Body of pancreas (tissue), 4 donors: ENCODE measurements around the gene PYCARD. TPM values are rescaled to one million over a fixed set of nuclear protein-coding genes. Genes with fewer than 3 reads are reported as not detected.
"Not testable (repeated sequence)": the region's sequence is repeated elsewhere in the genome, so short reads cannot be mapped to it uniquely, and the experiment has no call there.

Experiments used
- ATAC-seq: fragments of 150-250 bp; one replicate; pipeline ENCODE4 v1.9.1; 2016
- DNase-seq, 4 donors: peaks; one replicate each; pipeline ENCODE4 v3.0.0-alpha.2; 2019
- H3K27ac ChIP-seq, 4 donors: fragments of 200-600 bp; sonication (generic); 1 replicate in 3 of 4; 2 replicates in 1 of 4; pipeline versions ENCODE4 v1.5.1 to v1.6.1; 2016 to 2019; ENCODE audit warnings: mild to moderate bottlenecking in 1 of 4, mixed read lengths in 1 of 4, moderate library complexity in 1 of 4
- H3K27me3 ChIP-seq, 2 donors: fragments of 200-600 bp; sonication (generic); one replicate each; pipeline ENCODE4 v1.6.0; 2016; ENCODE audit warnings: mild to moderate bottlenecking in 1 of 2
- H3K36me3 ChIP-seq, 2 donors: fragments of 200-600 bp; sonication (generic); replicated peaks in 1 of 2; 2 replicates each; pipeline ENCODE4 v1.5.1; 2016; ENCODE audit warnings: low read depth in 2 of 2; ENCODE audit not compliant: insufficient read depth in 1 of 2
- H3K4me1 ChIP-seq: fragments of 200-600 bp; sonication (generic); one replicate; pipeline ENCODE4 v1.6.0; 2016
- H3K4me3 ChIP-seq, 2 donors: fragments of 200-600 bp; sonication (generic); 1 replicate in 1 of 2; 2 replicates in 1 of 2; pipeline ENCODE4 v1.5.1; 2016 to 2019
- H3K9me3 ChIP-seq, 3 donors: fragments of 200-600 bp; sonication (generic); 1 replicate in 2 of 3; 2 replicates in 1 of 3; pipeline ENCODE4 v1.5.1; 2016
- POLR2A ChIP-seq, 3 donors: fragments of 450-650 bp; IDR thresholded peaks; one replicate each; pipeline ENCODE4 v1.6.1; 2016; ENCODE audit warnings: antibody characterized with exemption in 3 of 3, mild to moderate bottlenecking in 2 of 3
- WGBS, 2 donors: methylation state at CpG; one replicate each; pipeline ENCODE4 v1.1.5; 2017; 5-methylcytosine and 5-hydroxymethylcytosine counted together
- intact Hi-C: fragments of 100-400 bp; cut with DNase I; formaldehyde crosslinking; loops from one replicate; pipeline ENCODE4 v1.15.1; 2023
- total RNA-seq, 2 donors: library from RNA; depleted of rRNA; stranded (reverse); fragments of >200 nt; gene quantifications; one replicate each; pipeline ENCODE4 v1.1.0, GENCODE V29; 2016
- TF ChIP-seq, protein P1 (sequence below), 7 experiments: fragments of 450-650 bp in 4 of 7; fragments of 200-600 bp in 3 of 7; sonication (generic) in 3 of 7; IDR thresholded peaks; one replicate each; pipeline ENCODE4 v1.5.1; 2016 to 2019; ENCODE audit warnings: antibody characterized with exemption in 7 of 7

PYCARD gene
- total RNA-seq, 2 donors from 2014 or later = 12.7 to 13.8 TPM

DNA sequence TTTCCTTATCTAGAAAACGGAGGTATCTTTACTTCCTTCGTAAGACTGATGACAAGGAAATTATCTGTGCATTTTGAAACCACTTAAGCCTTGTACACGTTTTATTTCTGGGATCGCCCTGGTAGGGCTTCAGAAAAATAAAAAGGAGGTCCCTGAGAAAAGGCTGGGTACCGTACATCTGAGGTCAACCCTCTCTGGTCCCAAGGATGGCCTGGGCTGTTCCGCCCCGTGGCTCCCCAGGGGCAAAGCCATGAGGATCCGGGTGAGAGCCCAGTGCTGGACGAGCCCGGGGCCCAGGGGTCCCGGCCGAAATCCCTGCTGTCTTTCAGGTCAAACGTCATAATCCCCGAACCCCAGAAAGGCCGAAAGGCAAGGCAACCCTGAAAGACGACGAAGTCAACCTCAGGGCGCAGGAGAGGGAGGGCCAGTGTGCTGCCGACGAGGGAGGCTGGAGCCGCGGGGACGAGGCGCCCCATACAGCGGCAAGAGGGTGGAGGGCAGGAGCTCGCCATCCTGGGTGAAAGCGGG, 23.3 kb downstream of the PYCARD start:
- no peak for TF ChIP-seq POLR2A (IDR thresholded peaks at IDR 0.05)
- TF ChIP-seq, protein P1, sequence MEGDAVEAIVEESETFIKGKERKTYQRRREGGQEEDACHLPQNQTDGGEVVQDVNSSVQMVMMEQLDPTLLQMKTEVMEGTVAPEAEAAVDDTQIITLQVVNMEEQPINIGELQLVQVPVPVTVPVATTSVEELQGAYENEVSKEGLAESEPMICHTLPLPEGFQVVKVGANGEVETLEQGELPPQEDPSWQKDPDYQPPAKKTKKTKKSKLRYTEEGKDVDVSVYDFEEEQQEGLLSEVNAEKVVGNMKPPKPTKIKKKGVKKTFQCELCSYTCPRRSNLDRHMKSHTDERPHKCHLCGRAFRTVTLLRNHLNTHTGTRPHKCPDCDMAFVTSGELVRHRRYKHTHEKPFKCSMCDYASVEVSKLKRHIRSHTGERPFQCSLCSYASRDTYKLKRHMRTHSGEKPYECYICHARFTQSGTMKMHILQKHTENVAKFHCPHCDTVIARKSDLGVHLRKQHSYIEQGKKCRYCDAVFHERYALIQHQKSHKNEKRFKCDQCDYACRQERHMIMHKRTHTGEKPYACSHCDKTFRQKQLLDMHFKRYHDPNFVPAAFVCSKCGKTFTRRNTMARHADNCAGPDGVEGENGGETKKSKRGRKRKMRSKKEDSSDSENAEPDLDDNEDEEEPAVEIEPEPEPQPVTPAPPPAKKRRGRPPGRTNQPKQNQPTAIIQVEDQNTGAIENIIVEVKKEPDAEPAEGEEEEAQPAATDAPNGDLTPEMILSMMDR (IDR thresholded peaks at IDR 0.05) = no peak
- peaks cover 31% of the 10 kb centered on the region for H3K4me1 ChIP-seq
- H3K36me3 ChIP-seq = peaks cover 0 to 5% of the 10 kb centered on the region in 2 donors
- H3K4me3 ChIP-seq = peak overlapping the region; percentile 8 to 36
- peak overlapping the region; percentile 94 to 97 (median 96) for H3K27ac ChIP-seq
- WGBS, 2 donors = 2 to 9% methylated on average over 6 to 27 of the region's 27 CpGs
- DNase-seq = no peak
- no peaks in the 10 kb centered on the region for H3K27me3 ChIP-seq
- peak; percentile 1 for ATAC-seq
- H3K9me3 ChIP-seq = no peaks in the 10 kb centered on the region
- intact Hi-C loops = no loop called here

DNA sequence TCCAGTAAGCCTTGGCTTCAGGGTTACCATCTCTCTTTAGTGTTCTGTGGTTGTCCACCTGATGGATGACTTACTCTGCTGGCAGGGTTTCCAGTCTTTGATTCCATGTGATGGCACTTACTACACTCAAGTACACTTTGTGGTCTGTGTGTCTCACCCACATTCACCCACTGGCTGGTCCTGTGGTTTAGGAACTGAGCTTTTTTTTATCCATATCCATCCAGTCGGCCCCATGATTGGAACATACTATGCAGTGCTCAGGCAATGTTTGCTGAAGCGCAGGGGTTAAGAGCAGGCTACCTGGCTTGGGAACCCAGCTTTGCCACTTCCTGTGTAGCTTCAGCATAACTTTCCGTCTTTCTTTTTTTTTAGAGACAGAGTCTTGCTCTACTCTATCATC, 25.4 kb downstream of the PYCARD start:
- no peak overlapping the region for H3K27ac ChIP-seq
- intact Hi-C loops = no loop called here
- no peaks in the 10 kb centered on the region for H3K27me3 ChIP-seq
- no peak overlapping the region for H3K4me3 ChIP-seq
- TF ChIP-seq, protein P1 (IDR thresholded peaks at IDR 0.05) = no peak
- TF ChIP-seq POLR2A (IDR thresholded peaks at IDR 0.05) = no peak
- ATAC-seq = no peak
- peaks cover 14% of the 10 kb centered on the region for H3K4me1 ChIP-seq
- H3K9me3 ChIP-seq = no peaks in the 10 kb centered on the region
- H3K36me3 ChIP-seq = no peaks in the 10 kb centered on the region
- no peak for DNase-seq
- WGBS, 2 donors = 57 to 80% methylated on average over 3 of the region's 3 CpGs

DNA sequence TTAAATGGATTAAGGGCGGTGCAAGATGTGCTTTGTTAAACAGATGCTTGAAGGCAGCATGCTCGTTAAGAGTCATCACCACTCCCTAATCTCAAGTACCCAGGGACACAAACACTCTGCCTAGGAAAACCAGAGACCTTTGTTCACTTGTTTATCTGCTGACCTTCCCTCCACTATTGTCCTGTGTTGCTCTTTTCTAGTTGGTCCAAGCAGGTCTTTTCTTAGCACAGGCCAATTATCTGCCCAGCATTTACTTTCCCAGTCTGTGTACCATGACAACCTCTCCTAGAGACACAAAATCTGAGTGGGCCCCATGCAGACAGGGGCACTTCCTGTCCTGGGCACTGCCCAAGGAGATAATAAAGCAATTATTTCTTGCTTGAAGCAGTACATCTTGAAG, 32.5 kb downstream of the PYCARD start:
- ATAC-seq, H3K27me3 ChIP-seq, H3K27ac ChIP-seq, DNase-seq, H3K4me3 ChIP-seq, H3K4me1 ChIP-seq, H3K9me3 ChIP-seq, H3K36me3 ChIP-seq, intact Hi-C loops: not testable (repeated sequence)
- 0% methylated on average over 1 of the region's 2 CpGs; no CpG with 5 or more reads in 1 of the 2 donors for WGBS, 2 donors

DNA sequence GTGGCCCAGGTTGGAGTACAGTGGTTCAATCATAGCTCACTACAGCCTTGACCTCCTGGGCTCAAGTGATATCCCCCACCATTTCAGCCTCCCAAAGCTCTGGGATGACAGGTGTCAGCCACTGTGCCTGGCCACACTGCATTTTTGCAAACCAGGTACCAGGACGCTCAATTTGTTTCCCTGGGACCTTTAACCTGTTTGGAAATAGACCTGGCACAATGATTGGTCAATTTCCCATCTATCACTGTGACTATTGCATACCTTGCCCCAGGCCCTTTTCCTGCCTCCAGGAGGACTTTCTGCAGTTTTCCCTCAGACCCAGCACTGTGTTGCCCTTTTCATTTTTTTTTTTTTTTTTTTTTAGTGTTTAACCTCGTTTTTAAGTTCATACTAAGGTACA, 33.7 kb downstream of the PYCARD start:
- intact Hi-C loops = no loop called here
- WGBS, 2 donors = 28 to 39% methylated on average over 2 of the region's 2 CpGs
- ATAC-seq = no peak

DNA sequence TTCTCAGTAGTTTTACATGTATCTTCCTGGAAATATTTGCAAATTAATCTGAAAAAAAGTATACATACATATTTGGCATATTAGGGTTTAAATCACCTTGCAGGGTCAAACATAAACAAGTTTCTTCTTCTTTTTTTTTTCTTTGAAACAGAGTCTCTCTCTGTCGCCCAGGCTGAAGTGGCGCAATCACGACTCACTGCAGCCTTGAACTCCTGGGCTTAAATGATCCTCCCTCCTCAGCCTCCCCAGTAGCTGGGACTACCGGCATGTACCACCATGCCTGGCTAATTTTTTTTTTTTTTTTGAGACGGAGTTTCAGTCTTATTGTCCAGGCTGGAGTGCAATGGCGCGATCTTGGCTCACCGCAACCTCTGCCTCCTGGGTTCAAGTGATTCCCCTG, 35.2 kb downstream of the PYCARD start:
- DNase-seq (no peak), ATAC-seq (no peak)
- H3K4me1 ChIP-seq = no peaks in the 10 kb centered on the region
- TF ChIP-seq POLR2A (IDR thresholded peaks at IDR 0.05) = no peak
- TF ChIP-seq, protein P1 (IDR thresholded peaks at IDR 0.05) = no peak
- no peaks in the 10 kb centered on the region for H3K27me3 ChIP-seq
- H3K27ac ChIP-seq = no peak overlapping the region
- 82 to 92% methylated on average over 8 of the region's 8 CpGs for WGBS, 2 donors
- H3K36me3 ChIP-seq = no peaks in the 10 kb centered on the region
- H3K9me3 ChIP-seq = no peaks in the 10 kb centered on the region
- intact Hi-C loops = no loop called here
- H3K4me3 ChIP-seq = no peak overlapping the region

More for the DNA sequence above, 33.7 kb downstream of the PYCARD start:
- TF ChIP-seq, protein P1 (IDR thresholded peaks at IDR 0.05) = no peak
- TF ChIP-seq POLR2A (IDR thresholded peaks at IDR 0.05) = no peak
- no peak for DNase-seq
- Histone ChIP-seq H3K4me3 (no peak overlapping the region), H3K27ac (no peak overlapping the region), H3K4me1 (no peaks in the 10 kb centered on the region), H3K36me3 (no peaks in the 10 kb centered on the region), H3K9me3 (no peaks in the 10 kb centered on the region), H3K27me3 (no peaks in the 10 kb centered on the region)
